ENCODE measurements around the gene SLC25A46. TPM values are rescaled to one million over a fixed set of nuclear protein-coding genes. Genes with fewer than 3 reads are reported as not detected.
"Not testable (repeated sequence)": the region's sequence is repeated elsewhere in the genome, so short reads cannot be mapped to it uniquely, and the experiment has no call there.

The SLC25A46 gene
- total and polyA plus RNA-seq, 4 donors: 20.0 to 36.2 (median 30.7) TPM

- 32 to 41% methylated on average over 5 of the region's 5 CpGs for WGBS, 2 donors
- Histone ChIP-seq H3K36me3 (ENCODE audit: control insufficient read depth in 1 of 2, insufficient read depth in 2 of 2, low read length in 1 of 2) (no peaks in the 10 kb centered on the region), H3K27ac (ENCODE audit: low read depth in 1 of 2, low read length in 2 of 2) (no peak overlapping the region), H3K4me3 (ENCODE audit: low read length in 2 of 2) (no peak overlapping the region), H3K9me3 (ENCODE audit: control insufficient read depth, low read length) (no peaks in the 10 kb centered on the region), H3K27me3 (ENCODE audit: control insufficient read depth in 1 of 2, insufficient read depth in 2 of 2, low read length in 1 of 2) (no peaks in the 10 kb centered on the region), H3K4me1 (ENCODE audit: control insufficient read depth in 1 of 2, insufficient read depth in 2 of 2, low read length in 2 of 2) (no peaks in the 10 kb centered on the region)
- no peak for ATAC-seq (ENCODE audit: low FRiP score)
- intact Hi-C loops (cut with DNase I): no loop called here
- no peak for DNase-seq
Observed at GRCh38 chr5:110769000-110769681, 30.3 kb downstream of the SLC25A46 start.

GRCh38 chr5:110770286-110770685 is 31.5 kb downstream of the SLC25A46 start:
- Histone ChIP-seq H3K36me3 (ENCODE audit: control insufficient read depth in 1 of 2, insufficient read depth in 2 of 2, low read length in 1 of 2) (no peaks in the 10 kb centered on the region), H3K4me1 (ENCODE audit: control insufficient read depth in 1 of 2, insufficient read depth in 2 of 2, low read length in 2 of 2) (no peaks in the 10 kb centered on the region), H3K4me3 (ENCODE audit: low read length in 2 of 2) (no peak overlapping the region), H3K9me3 (ENCODE audit: control insufficient read depth, low read length) (no peaks in the 10 kb centered on the region), H3K27ac (ENCODE audit: low read depth in 1 of 2, low read length in 2 of 2) (no peak overlapping the region), H3K27me3 (ENCODE audit: control insufficient read depth in 1 of 2, insufficient read depth in 2 of 2, low read length in 1 of 2) (no peaks in the 10 kb centered on the region)
- no peak for DNase-seq
- intact Hi-C loops (cut with DNase I): no loop called here
- no peak for ATAC-seq (ENCODE audit: low FRiP score)

GRCh38 chr5:110784901-110785300 is 46.1 kb downstream of the SLC25A46 start:
- intact Hi-C loops (cut with DNase I): no loop called here
- Histone ChIP-seq H3K4me3 (ENCODE audit: low read length in 2 of 2) (no peak overlapping the region), H3K4me1 (ENCODE audit: control insufficient read depth in 1 of 2, insufficient read depth in 2 of 2, low read length in 2 of 2) (no peaks in the 10 kb centered on the region), H3K27ac (ENCODE audit: low read depth in 1 of 2, low read length in 2 of 2) (no peak overlapping the region), H3K27me3 (ENCODE audit: control insufficient read depth in 1 of 2, insufficient read depth in 2 of 2, low read length in 1 of 2) (no peaks in the 10 kb centered on the region), H3K36me3 (ENCODE audit: control insufficient read depth in 1 of 2, insufficient read depth in 2 of 2, low read length in 1 of 2) (no peaks in the 10 kb centered on the region), H3K9me3 (ENCODE audit: control insufficient read depth, low read length) (no peaks in the 10 kb centered on the region)
- DNase-seq (no peak), ATAC-seq (ENCODE audit: low FRiP score) (no peak)

- H3K9me3 ChIP-seq (ENCODE audit: control insufficient read depth, low read length): no peaks in the 10 kb centered on the region
- H3K27me3 ChIP-seq (ENCODE audit: control insufficient read depth in 1 of 2, insufficient read depth in 2 of 2, low read length in 1 of 2): no peaks in the 10 kb centered on the region
- no peaks in the 10 kb centered on the region for H3K36me3 ChIP-seq (ENCODE audit: control insufficient read depth in 1 of 2, insufficient read depth in 2 of 2, low read length in 1 of 2)
- ATAC-seq (ENCODE audit: low FRiP score) (no peak), DNase-seq (no peak)
- H3K4me1 ChIP-seq (ENCODE audit: control insufficient read depth in 1 of 2, insufficient read depth in 2 of 2, low read length in 2 of 2): no peaks in the 10 kb centered on the region
- intact Hi-C loops (cut with DNase I): no loop called here
- 48 to 70% methylated on average over 1 of the region's 1 CpG for WGBS, 2 donors
- H3K27ac ChIP-seq (ENCODE audit: low read depth in 1 of 2, low read length in 2 of 2): no peak overlapping the region
- H3K4me3 ChIP-seq (ENCODE audit: low read length in 2 of 2): no peak overlapping the region
Observed at GRCh38 chr5:110785356-110785755, 46.5 kb downstream of the SLC25A46 start.

- H3K27me3 ChIP-seq (ENCODE audit: control insufficient read depth in 1 of 2, insufficient read depth in 2 of 2, low read length in 1 of 2); H3K27ac ChIP-seq (ENCODE audit: low read depth in 1 of 2, low read length in 2 of 2); H3K4me3 ChIP-seq (ENCODE audit: low read length in 2 of 2); DNase-seq; H3K4me1 ChIP-seq (ENCODE audit: control insufficient read depth in 1 of 2, insufficient read depth in 2 of 2, low read length in 2 of 2); ATAC-seq (ENCODE audit: low FRiP score); H3K36me3 ChIP-seq (ENCODE audit: control insufficient read depth in 1 of 2, insufficient read depth in 2 of 2, low read length in 1 of 2); H3K9me3 ChIP-seq (ENCODE audit: control insufficient read depth, low read length); intact Hi-C loops (cut with DNase I): not testable (repeated sequence)
- 95% methylated on average over 3 of the region's 3 CpGs for WGBS, 2 donors
Observed at GRCh38 chr5:110788006-110788405, 49.2 kb downstream of the SLC25A46 start.

- Histone ChIP-seq H3K27ac (ENCODE audit: low read depth in 1 of 2, low read length in 2 of 2) (no peak overlapping the region), H3K9me3 (ENCODE audit: control insufficient read depth, low read length) (no peaks in the 10 kb centered on the region), H3K4me3 (ENCODE audit: low read length in 2 of 2) (no peak overlapping the region), H3K4me1 (ENCODE audit: control insufficient read depth in 1 of 2, insufficient read depth in 2 of 2, low read length in 2 of 2) (no peaks in the 10 kb centered on the region), H3K36me3 (ENCODE audit: control insufficient read depth in 1 of 2, insufficient read depth in 2 of 2, low read length in 1 of 2) (no peaks in the 10 kb centered on the region), H3K27me3 (ENCODE audit: control insufficient read depth in 1 of 2, insufficient read depth in 2 of 2, low read length in 1 of 2) (no peaks in the 10 kb centered on the region)
- WGBS, 2 donors: 5 to 9% methylated on average over 1 of the region's 1 CpG
- ATAC-seq (ENCODE audit: low FRiP score) (no peak), DNase-seq (no peak)
- intact Hi-C loops (cut with DNase I): loop anchor here in 1 of 2 donors (5.0 kb wide), 1 partner anchor 272 kb away; no protein-coding TSS in a partner anchor
Observed at GRCh38 chr5:110790673-110791072, 51.9 kb downstream of the SLC25A46 start.

GRCh38 chr5:110802998-110803397 is 64.2 kb downstream of the SLC25A46 start:
- 48 to 56% methylated on average over 1 of the region's 1 CpG for WGBS, 2 donors
- ATAC-seq (ENCODE audit: low FRiP score) (no peak), DNase-seq (no peak)
- H3K4me3 ChIP-seq (ENCODE audit: low read length in 2 of 2): no peak overlapping the region
- peaks cover 5% of the 10 kb centered on the region for H3K9me3 ChIP-seq (ENCODE audit: control insufficient read depth, low read length)
- H3K27ac ChIP-seq (ENCODE audit: low read depth in 1 of 2, low read length in 2 of 2): no peak overlapping the region
- no peaks in the 10 kb centered on the region for H3K27me3 ChIP-seq (ENCODE audit: control insufficient read depth in 1 of 2, insufficient read depth in 2 of 2, low read length in 1 of 2)
- H3K36me3 ChIP-seq (ENCODE audit: control insufficient read depth in 1 of 2, insufficient read depth in 2 of 2, low read length in 1 of 2): no peaks in the 10 kb centered on the region
- intact Hi-C loops (cut with DNase I): no loop called here
- H3K4me1 ChIP-seq (ENCODE audit: control insufficient read depth in 1 of 2, insufficient read depth in 2 of 2, low read length in 2 of 2): no peaks in the 10 kb centered on the region

- 71 to 74% methylated on average over 1 of the region's 1 CpG for WGBS, 2 donors
- no peak for ATAC-seq (ENCODE audit: low FRiP score)
Observed at GRCh38 chr5:110803467-110804326, 64.9 kb downstream of the SLC25A46 start.

GRCh38 chr5:110807169-110807568 is 68.4 kb downstream of the SLC25A46 start:
- Histone ChIP-seq H3K4me3 (ENCODE audit: low read length in 2 of 2) (no peak overlapping the region), H3K4me1 (ENCODE audit: control insufficient read depth in 1 of 2, insufficient read depth in 2 of 2, low read length in 2 of 2) (no peaks in the 10 kb centered on the region), H3K27me3 (ENCODE audit: control insufficient read depth in 1 of 2, insufficient read depth in 2 of 2, low read length in 1 of 2) (no peaks in the 10 kb centered on the region), H3K9me3 (ENCODE audit: control insufficient read depth, low read length) (peaks cover 5% of the 10 kb centered on the region), H3K27ac (ENCODE audit: low read depth in 1 of 2, low read length in 2 of 2) (no peak overlapping the region), H3K36me3 (ENCODE audit: control insufficient read depth in 1 of 2, insufficient read depth in 2 of 2, low read length in 1 of 2) (no peaks in the 10 kb centered on the region)
- 58 to 64% methylated on average over 4 of the region's 4 CpGs for WGBS, 2 donors
- ATAC-seq (ENCODE audit: low FRiP score) (no peak), DNase-seq (no peak)
- intact Hi-C loops (cut with DNase I): no loop called here

More at GRCh38 chr5:110803467-110804326, 64.9 kb downstream of the SLC25A46 start:
- intact Hi-C loops (cut with DNase I): no loop called here
- H3K4me3 ChIP-seq (ENCODE audit: low read length in 2 of 2): no peak overlapping the region
- H3K27ac ChIP-seq (ENCODE audit: low read depth in 1 of 2, low read length in 2 of 2): no peak overlapping the region
- H3K36me3 ChIP-seq (ENCODE audit: control insufficient read depth in 1 of 2, insufficient read depth in 2 of 2, low read length in 1 of 2): no peaks in the 10 kb centered on the region
- H3K4me1 ChIP-seq (ENCODE audit: control insufficient read depth in 1 of 2, insufficient read depth in 2 of 2, low read length in 2 of 2): no peaks in the 10 kb centered on the region
- no peak for DNase-seq
- peaks cover 5% of the 10 kb centered on the region for H3K9me3 ChIP-seq (ENCODE audit: control insufficient read depth, low read length)
- H3K27me3 ChIP-seq (ENCODE audit: control insufficient read depth in 1 of 2, insufficient read depth in 2 of 2, low read length in 1 of 2): no peaks in the 10 kb centered on the region

All from aorta (tissue), 5 donors.